HG02981 (cell line): ENCODE results near the gene FAM118A.
"Not testable (repeated sequence)": the region's sequence is repeated elsewhere in the genome, so short reads cannot be mapped to it uniquely, and the experiment has no call there.

Experiments used
- ATAC-seq: cut with Tn5 transposase; IDR thresholded peaks from one replicate; pipeline ENCODE4 v1.9.1; 2021; ENCODE audit warnings: mild to moderate bottlenecking, moderate library complexity; ENCODE audit not compliant: unreplicated experiment

FAM118A gene

DNA sequence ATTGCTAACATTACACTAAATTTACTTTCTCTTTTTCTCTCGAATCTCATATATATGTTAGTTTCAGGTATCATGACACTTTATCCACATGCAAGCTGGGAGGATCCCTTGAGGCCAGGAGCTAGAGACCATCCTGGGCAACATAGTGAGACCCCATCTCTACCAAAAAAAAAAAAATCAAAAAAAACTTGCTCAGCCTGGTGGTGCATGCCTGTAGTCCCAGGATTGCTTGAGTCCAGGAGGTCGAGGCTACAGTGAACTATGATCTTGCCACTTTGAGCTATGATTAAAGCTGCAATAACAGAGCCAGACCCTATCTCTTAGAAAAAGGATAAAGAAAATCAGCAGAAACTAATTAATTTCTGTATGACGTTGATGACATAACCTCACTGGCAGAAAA, 28.7 kb upstream of the FAM118A start:
- no peak for ATAC-seq

DNA sequence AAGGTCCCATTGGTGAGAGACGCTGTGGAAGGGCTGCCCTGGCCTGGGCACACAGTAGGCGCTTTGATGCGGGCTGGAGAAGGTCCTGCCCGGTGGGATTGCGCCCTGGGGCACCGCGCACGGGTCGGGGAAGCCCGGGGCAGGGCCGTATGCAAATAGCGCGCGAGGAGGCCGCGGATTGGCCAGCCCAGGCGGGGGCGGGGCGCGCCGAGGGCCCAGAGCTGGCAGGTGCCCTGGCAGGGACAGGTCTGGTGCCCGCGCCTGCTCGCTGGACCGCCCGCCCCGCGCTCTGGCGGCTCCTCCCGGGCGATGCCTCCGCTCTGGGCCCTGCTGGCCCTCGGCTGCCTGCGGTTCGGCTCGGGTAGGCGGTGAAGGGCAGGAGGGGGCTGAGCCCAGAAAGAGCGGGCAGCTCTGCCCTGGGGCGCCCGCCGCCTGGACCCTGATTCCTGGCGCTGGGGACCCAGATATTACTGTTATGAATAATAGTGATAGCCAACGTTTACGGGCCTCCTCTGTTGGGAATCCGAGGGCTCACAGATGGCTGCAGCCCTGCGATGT, 24.9 kb upstream of the FAM118A start, which contains the start of gene UPK3A:
Gene UPK3A (plus strand): TSS at position 245 of the 558 bp plus-strand sequence. CDS start 65 bp downstream, at position 310.
- no peak for ATAC-seq

DNA sequence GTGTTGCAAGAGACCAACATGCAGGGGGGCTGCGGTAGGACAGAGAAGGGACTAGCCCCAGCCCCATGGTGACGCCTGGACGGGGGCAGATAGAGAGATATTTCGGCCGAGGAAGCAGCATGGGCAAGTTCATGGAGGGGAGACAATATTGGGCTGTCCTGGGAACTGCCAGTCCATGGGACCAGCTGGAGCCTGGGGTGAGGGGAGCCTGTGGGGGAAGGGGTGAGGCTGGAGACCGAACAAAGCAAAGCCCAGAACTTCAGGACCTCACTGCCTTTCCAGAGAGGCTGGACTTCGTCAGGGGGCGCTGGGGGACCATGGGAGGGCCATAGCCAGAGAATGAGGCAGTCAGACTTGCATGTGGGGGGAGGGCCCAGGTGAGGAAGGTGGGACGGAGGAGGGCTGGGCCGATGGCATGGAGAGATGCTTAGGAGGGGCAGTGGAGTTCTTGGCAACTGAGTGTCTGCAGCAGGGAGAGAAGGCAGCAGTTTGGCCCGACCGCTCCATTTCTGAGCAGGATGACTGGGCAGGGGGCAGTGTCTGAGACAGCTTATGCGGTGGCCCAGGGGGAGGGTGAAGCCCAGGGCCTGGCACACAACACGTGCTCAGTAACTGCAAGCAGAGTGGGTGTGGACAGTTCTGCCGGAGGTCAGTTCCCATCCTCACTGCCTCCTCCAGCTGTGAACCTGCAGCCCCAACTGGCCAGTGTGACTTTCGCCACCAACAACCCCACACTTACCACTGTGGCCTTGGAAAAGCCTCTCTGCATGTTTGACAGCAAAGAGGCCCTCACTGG, 24.3 kb upstream of the FAM118A start:
- no peak for ATAC-seq

GRCh38 chr22:45286854-45287551, 22.7 kb upstream of the FAM118A start:
- ATAC-seq, result no peak

GRCh38 chr22:45290410-45290936, 19.3 kb upstream of the FAM118A start:
- no peak for ATAC-seq

DNA sequence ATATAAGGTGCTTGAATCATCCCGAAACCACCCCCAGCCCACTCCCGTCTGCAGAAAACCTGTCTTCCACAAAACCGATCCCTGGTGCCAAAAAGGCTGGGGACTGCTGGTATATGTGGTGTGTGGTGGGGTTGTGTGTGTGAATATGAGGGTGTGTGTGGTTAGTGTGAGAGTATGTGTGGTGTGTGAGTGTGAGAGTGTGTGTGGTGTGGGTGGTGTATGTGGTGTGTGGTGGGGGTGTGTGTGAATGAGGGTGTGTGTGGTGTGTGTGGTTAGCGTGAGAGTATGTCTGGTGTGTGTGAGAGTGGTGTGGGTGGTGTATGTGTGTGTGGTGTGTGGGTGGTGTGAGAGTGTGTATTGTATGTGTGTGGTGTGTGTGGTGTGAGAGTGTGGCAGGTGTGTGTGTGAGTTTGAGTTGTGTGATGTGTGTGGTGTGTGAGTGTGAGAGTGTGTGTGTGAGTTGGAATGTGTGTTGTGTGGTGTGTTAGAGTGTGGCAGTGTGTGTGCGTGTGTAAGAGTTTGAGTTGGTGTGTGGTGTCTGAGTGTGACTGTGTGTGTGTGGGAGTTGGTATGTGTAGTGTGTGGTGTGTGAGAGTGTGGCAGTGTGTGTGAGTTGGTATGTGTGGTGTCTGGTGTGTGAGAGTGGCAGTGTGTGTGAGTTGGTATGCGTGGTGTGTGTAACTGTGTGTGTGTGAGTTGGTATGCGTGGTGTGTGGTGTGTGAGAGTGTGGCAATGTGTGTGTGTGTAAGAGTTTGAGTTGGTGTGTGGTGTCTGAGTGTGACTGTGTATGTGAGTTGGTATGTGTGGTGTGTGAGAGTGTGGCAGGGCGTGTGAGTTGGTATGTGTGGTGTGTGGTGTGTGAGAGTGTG, 18.4 kb upstream of the FAM118A start:
- ATAC-seq, result no peak

GRCh38 chr22:45291931-45292290, 17.8 kb upstream of the FAM118A start:
- no peak for ATAC-seq

- no peak for ATAC-seq
These were observed 16.8 kb upstream of the FAM118A start for GRCh38 chr22:45292731-45293442.

GRCh38 chr22:45294030-45294429, 15.7 kb upstream of the FAM118A start:
- no peak for ATAC-seq

DNA sequence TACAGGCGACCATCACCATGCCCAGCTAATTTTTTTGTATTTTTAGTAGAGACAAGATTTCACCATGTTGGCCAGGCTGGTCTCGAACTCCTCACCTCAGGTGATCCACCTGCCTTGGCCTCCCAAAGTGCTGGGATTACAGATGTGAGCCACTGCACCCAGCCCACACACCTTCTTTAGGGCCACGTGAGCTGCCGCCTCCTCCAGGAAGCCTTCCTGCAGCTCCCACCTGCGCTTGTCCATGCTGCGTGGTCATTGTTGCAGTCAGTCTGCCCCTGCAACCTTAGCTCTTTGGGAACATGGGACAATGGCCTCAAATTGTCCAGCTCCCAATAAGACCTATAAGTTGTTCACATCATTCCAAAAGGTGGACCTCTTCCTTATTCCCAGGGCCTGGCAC, 14.7 kb upstream of the FAM118A start:
- ATAC-seq, result not testable (repeated sequence)

DNA sequence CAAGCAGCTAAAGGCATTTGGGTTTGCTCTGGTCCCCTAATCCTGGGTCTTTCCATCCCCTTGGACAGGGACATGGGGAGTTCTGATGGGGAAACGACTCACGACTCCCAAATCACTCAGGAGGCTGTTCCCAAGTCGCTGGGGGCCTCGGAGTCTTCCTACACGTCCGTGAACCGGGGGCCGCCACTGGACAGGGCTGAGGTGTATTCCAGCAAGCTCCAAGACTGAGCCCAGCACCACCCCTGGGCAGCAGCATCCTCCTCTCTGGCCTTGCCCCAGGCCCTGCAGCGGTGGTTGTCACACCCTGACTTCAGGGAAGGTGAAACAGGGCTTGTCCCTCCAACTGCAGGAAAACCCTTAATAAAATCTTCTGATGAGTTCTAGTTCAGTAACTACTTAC, 14.2 kb upstream of the FAM118A start:
- ATAC-seq, result no peak

- no peak for ATAC-seq
These were observed 13.0 kb upstream of the FAM118A start for GRCh38 chr22:45296628-45297297.

DNA sequence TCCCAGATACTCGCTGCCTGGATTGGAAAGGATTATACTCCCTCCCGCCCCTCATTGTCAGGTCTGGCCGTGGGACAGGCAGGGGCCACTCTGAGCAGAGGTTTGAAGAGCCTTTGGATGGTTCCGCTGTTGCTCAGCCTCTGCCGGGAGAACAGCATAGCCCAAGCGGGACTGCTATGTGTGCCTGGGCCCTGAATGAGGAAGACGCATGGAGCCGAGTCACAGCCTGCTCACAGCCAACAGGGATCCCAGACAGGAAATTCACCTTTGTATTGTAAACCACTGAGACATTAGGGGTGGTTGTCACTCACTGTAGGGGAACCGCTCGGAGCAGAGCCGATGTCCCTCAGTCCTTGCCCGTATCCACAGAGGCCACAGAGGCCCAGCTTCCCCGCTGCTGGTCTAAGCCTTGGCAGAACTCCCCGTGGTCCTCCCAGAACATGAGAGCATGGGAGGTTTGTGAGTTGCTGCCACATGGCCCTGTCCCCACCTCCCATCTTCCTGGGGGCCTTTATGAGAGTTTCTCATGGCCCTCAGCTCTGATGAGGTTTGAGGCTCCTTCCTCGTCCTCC, 10.7 kb upstream of the FAM118A start:
- no peak for ATAC-seq

- no peak for ATAC-seq
These were observed 7.0 kb upstream of the FAM118A start for GRCh38 chr22:45302751-45303150.

- no peak for ATAC-seq
These were observed 6.6 kb upstream of the FAM118A start for GRCh38 chr22:45303181-45303580.

GRCh38 chr22:45304971-45305370, 4.8 kb upstream of the FAM118A start:
- ATAC-seq, result no peak

- no peak for ATAC-seq
These were observed 4.2 kb upstream of the FAM118A start for GRCh38 chr22:45305456-45306075.

DNA sequence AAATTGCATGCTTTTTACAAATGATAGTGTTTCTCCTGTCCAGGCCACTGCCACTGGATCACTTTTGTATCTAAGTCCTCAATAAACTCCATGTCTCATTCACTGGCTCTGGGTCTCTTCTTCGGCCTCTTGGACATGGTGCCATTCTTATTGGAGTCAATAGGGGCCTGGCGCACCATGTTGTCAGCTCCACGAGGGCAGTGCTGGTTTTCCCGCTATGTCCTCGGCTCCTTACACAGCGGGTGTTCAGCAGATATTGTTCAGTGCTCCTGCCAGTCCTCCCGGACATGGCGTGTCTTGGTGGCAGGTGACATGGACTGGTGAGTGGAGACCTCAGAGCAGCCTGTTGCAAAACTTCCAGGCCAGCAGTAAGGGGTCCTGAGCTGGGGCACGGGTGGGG, 3.6 kb upstream of the FAM118A start:
- ATAC-seq, result no peak

DNA sequence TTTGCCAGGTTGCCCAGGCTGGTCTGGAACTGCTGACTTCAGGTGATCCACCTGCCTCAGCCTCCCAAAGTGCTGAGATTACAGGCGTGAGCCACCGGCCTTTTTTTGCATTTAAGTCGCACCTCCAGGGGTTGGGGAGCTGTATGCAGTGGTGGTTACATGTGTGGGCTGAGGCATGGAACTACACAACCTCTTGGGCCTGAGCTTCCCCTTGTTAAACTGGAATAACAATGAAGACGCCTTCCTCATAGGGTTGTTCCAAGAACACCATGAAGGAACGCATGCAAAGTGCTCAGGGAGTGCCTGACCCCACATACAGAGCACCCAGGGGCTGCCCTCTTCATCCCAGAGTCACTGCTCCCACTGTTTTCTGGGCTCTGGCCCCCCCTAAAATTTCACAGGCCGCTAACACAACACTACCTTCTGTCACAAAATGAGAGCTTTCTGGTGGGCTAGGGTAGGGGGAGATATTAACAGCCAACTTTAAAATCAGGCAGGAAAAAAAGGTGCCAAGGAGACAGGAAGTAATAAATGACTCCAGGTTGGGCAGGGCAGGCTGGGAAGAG, 1.3 kb upstream of the FAM118A start:
- no peak for ATAC-seq
